G401.6 (cell line): ENCODE measurements around the gene RPS17.
"Not testable (repeated sequence)": the region's sequence is repeated elsewhere in the genome, so short reads cannot be mapped to it uniquely, and the experiment has no call there.

ENCODE experiments used
- FAIRE-seq: peaks from 2 replicates; lab custom pipeline; 2012; peaks lifted over from hg19 to GRCh38; lab: Jason Lieb, UNC

The RPS17 gene

GRCh38 chr15:82545478-82545877 lies 5.2 kb upstream of the RPS17 start:
- FAIRE-seq, result no peak

- no peak for FAIRE-seq
Observed at GRCh38 chr15:82545002-82545401, 4.7 kb upstream of the RPS17 start.

DNA sequence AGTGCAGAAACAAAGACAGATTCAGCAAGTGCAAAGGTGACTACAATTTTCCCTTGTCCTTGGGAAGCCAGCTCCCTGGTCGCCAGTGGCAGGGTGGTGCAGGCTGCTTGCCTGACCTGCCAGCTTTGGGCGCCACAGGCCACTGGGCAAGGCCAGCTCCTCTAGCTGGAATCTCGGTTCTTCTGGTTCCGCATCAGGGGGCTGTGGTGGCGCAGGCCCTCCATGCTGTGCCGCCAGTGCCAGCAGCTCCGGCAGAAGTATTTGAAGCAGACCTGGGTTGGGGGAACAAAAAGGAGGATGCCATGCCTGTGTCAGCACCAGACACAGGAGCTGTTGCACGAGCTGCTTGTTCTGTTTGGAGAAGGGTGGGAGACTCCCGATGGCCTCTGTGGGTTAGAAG lies 4.2 kb upstream of the RPS17 start:
- no peak for FAIRE-seq

DNA sequence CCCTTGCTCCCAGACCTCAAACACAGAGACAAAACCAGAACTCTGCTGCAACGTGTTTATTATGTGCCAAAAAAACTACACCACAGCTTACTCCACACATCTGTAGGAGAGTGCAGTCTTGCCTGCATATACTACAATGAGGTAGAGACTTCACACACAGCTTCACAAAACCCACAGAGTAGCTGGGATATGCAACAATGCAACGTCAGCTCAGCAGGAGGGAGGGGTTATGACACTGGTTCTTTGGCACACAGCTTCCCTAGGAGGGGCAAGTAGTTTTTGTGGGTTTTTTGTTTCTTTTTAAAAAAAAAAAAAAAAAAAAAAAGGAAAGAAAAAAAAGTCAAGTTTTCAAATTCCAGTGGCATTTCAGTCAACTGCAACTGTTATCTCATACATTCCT lies 2.9 kb upstream of the RPS17 start:
- FAIRE-seq, result no peak

DNA sequence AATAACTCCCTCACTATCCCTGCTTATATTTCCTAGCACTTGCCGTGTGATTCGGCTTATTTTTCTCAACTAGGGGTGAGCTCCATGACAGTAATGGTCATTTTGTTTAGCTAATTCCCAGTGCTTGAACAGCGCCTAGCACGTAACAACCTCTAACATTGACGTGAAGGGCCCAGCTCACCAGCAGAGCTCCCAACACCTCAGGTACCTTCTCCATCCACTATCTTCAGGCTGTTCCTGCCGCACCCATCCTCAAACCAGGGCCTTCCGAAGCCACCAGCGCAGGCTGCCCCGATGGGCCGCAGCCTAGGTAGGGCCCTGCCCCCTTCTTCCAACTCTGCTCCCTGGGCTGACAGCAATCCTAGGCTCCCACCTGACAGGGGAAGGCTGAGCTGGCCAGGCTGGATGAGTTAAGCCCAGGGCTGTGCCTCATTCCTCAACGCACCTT lies 751 bp upstream of the RPS17 start:
- no peak for FAIRE-seq

DNA sequence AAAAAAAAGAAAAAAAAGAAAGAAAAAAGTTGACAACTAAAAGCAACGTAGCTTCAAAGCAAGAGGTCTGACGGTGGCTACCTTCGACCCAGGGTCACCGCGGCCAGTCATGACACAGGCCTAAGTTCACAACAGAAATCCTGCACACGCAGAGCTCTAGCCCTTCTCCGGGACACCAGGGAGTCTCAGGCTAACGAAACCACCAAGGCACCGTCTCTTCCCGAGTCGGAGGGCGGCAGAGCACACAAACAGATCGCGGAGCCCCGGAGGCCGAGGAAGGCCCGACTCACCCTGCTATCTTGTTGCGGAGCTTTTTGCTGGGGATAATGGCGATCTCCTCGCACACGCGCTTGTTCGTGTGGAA lies 584 bp downstream of the RPS17 start:
- no peak for FAIRE-seq

- no peak for FAIRE-seq
Observed at GRCh38 chr15:82538961-82539690, 1.1 kb downstream of the RPS17 start.

- FAIRE-seq, result no peak
Observed at GRCh38 chr15:82537351-82537908, 2.8 kb downstream of the RPS17 start.

DNA sequence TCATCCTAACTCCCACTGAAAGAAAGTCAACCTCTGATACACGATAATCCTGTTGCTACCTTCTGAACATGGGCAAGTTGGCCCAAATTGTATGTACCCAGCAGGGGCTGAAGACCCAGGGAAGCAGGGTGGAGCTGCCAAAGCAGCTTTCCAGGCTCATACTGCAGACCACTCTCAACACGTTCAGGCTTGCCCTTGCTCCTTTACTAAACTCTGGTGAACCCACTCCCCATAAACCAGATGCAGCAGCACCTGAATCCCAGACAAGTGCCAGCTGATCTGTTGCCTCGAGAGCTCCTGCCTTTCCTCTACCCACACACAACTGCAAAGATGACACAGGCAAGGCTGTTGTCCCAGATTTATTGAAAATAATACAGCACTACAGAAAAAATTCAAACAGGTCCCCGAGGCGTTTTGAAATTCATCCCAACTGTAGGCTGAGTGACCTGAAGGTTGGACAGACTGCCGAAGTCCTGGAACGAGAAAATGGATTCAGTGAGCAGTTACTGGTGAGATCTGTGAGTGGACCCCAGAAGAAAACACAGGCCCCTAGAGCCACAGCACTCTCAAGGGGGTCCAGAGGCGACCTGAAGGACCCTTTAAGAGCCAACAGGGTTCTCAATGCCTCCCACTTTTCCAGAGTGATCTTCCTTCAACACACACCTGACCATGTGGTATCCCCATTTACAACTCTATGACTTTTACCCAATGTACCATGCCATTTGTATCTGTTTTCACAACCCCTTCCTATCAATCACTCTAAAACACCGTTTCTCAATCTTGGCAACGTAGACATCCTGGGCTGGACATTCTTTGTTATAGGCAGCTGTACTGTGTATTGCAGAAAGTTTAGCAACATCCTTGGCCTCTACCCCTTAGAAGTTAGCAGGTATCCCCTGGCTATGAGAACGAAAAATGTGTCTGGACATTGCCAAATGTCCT lies 3.6 kb downstream of the RPS17 start:
- FAIRE-seq, result no peak

DNA sequence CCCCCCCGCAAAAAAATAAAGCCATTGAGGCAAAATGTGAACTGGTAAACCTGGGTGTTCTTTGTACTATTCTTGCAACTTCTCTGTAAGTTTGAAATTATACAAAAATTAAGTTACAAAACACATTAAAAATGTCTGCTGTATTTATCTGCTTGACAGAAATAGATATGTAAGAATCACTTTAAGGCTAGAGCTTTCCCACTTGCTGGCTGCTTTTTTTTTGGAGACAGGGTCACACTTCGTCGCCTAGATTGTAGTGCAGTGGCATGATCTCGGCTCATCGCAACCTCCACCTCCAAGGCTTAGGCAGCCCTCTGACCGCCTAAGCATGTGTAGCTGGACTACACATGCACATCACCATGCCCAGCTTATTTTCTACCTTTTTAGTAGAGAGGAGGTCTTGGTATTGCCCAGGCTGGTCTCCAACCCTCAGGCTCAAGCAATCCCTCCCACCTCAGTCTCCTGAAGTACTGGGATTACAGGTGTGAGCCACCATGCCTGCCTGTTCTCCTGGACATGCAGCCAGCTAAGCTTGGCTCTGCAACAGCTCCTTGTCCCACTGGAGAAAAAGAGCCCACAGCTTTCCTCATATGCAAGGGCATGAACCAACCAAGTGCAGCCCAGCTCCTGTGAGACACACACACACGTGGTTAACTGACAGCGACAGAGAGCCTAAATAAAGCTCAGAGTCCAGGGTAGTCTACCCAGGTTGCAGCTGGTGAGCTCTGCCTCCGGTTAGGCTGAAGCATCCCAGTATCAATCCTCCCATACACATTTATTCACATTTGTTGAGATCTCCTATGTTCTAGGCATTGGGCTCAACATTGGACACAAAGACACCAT lies 4.5 kb downstream of the RPS17 start:
- FAIRE-seq, result no peak

DNA sequence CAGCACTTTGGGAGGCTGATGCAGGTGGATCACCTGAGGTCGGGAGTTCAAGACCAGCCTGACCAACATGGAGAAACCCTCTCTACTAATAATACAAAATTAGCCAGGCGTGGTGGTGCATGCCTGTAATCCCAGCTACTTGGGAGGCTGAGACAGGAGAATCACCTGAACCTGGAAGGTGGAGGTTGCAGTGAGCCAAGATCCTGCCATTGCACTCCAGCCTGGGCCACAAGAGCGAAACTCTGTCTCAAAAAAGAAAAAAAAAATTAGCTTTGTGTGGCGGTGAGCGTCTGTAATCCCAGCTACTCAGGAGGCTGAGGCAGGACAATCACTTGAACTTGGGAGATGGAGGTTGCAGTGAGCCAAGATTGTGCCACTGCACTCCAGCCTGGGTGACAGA lies 5.1 kb downstream of the RPS17 start:
- FAIRE-seq, result not testable (repeated sequence)

- not testable (repeated sequence) for FAIRE-seq
Observed at GRCh38 chr15:82534457-82534861, 5.8 kb downstream of the RPS17 start.

DNA sequence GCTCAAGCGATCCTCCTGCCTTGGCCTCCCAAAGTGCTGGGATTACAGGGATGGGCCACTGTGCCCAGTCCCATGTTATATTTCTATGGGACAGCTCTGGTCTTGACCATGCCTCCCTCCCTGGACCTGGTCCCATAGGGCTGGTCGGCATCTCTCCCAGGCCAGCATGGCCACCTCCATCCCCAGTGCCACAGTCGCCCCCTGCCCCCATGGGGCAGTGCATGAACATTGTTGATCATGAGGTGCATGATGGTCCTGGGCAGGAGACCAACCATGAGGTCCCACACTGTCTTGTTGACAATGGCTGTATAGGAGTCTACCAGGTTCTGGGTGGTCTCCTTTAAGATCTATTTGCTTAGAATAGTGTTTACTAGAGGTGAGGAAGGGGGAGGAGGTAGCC lies 6.5 kb downstream of the RPS17 start:
- no peak for FAIRE-seq

- no peak for FAIRE-seq
Observed at GRCh38 chr15:82532991-82533481, 7.2 kb downstream of the RPS17 start.

GRCh38 chr15:82532383-82532990 lies 7.8 kb downstream of the RPS17 start:
- no peak for FAIRE-seq

DNA sequence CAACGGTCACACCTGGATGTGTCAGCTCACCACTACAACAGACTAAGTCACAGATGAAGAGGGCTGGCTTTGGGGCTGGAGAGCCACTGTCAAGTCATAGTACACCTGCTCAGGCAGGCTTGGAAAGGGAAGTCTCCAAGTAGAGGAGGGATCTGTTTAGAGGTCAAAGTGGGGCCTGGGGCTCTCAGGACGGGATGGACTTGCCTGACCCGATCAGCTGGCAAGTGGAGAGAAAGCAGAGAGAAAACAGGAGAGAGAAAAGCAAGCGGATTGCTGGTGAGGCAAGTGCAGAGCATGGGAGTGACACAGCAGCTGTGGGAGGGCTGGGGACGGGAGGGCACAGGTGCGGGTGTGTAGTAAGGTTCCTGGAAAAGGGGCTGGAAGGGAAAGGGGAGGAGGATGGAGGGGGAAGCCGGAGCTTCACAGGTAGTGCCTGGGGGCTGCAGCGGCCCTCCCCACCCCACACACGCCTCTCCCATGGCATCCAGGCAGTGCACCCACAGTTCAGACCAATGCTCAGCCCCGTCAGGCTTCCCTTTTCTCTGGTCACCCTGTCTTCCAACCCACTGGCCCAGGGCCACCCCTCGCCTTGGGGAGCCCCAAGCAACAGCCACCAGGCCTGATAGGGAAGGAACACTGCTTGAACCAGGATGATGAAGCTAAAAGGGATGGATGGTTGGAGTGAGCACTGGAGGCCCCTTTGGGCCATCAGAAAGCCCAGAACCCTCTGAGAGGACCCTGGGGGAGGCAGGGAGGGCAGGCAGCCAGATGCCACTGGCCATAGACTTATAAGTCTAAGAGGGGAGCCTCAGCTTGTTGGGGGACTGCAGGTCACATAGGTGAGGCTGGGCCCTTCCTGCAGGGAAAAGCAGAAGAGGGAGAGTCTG lies 8.5 kb downstream of the RPS17 start:
- FAIRE-seq, result no peak

GRCh38 chr15:82530606-82531379 lies 9.5 kb downstream of the RPS17 start:
- no peak for FAIRE-seq

- no peak for FAIRE-seq
Observed at GRCh38 chr15:82530006-82530405, 10.3 kb downstream of the RPS17 start.

DNA sequence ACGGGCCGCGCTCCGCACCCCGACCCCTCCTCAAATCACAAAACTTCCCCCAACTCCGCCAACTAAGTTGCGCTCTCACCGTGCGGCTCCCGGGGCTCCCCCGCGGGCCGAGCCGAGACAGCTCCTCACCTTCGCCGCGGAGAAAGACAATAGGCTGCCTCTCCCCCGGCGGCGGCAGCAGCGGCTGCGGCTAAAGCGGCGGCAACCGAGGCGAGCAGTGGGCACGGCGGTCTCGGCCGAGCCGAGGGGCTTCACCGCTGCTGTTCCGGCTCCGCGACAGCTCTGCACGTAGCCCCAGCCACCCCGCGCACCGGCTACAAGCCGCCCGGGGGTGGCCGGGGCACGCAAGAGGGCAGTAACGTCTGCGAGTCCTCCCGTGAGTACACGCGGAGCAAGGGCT lies 26.7 kb downstream of the RPS17 start:
- not testable (repeated sequence) for FAIRE-seq

DNA sequence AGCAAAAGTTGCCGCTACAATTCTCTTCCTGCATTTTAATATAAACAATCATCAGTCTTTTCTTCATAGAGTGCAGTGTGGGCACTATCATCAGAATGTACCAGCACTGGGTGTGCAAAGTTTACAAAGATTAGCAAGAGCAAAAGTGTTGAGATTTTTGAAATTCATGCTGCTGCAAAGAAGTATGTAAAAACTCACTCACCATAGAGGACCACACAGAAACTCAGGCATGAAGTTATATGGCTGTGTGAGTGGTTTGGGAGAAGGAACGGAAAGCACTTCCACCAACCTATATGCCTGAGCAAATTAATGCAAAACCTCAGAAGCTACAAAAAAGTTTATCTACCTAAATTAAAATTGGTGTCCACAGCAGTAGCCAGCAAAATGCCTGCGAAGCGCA lies 32.6 kb downstream of the RPS17 start:
- not testable (repeated sequence) for FAIRE-seq
